ENCODE results near the gene BIRC6. TPM values are rescaled to one million over a fixed set of nuclear protein-coding genes. Genes with fewer than 3 reads are reported as not detected.

The BIRC6 gene
- total and polyA plus RNA-seq, 2 of the 8 experiments (the other 6 are each of a cell fraction or from before 2014, with no cell fraction given): 32.5 to 69.5 TPM

DNA sequence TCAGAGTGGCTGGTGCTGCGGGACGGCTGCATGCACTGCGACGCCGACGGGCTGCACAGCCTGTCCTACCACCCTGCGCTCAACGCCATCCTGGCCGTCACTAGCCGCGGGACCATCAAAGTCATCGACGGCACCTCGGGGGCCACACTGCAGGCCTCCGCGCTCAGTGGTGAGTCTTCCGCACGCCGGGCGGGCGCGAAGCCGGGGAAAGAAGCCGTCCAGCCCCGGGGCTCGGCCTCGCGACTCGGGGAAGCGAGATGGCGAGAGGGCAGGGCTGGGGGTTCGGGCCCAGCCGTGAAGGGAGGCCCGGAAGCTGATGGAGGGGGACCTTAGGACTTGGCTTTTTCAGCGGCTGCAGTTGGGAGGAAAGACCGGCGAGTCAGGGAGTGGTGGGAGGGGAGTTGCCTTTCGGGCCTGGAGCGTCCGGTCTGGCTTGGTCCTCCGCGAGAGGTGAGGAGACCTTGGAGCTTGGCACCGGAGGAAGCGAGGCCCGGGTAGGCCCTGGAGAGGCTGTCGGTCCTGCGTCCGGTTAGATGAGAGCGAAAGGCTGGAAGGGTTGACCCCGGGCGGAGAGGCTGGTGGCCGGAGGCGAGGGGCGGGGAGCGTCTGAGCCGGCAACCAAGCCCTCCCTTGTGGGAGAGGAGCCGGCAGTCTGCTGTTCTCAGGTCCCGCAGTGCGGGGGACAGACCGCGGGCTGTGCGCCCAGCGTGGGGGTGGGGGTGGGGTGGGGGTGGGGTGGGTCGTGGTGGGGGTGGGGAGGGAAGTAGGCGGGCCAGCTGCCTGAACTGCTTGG, 691 bp downstream of the BIRC6 start (continued):
- no peak for TF ChIP-seq CHD2 (IDR thresholded peaks at IDR 0.05; ENCODE audit: low read length)
- no peak for TF ChIP-seq RXRA (IDR thresholded peaks at IDR 0.05; ENCODE audit: insufficient read depth, low read depth, low read length)
- TF ChIP-seq CEBPB (IDR thresholded peaks at IDR 0.05; ENCODE audit: low read depth, low read length): no peak
- 0 out of 2 replicates have a peak, but pooled peaks have one; percentile 20 for TF ChIP-seq KDM5A (IDR thresholded peaks at IDR 0.05; ENCODE audit: low read length)
- TF ChIP-seq SUZ12 (IDR thresholded peaks at IDR 0.05; ENCODE audit: low read length): 0 out of 2 replicates have a peak, but pooled peaks have one; percentile 22
- TF ChIP-seq KDM1A (IDR thresholded peaks at IDR 0.05; ENCODE audit: borderline replicate concordance, low read length): no peak
- no peak for TF ChIP-seq NANOG (IDR thresholded peaks at IDR 0.05; ENCODE audit: insufficient read depth, low read depth, low read length, poor library complexity, severe bottlenecking)
- TF ChIP-seq TAF1 (IDR thresholded peaks at IDR 0.05; ENCODE audit: low read depth, low read length): no peak
- TF ChIP-seq SAP30 (IDR thresholded peaks at IDR 0.05; ENCODE audit: insufficient read depth, insufficient replicate concordance, low read length): peak; percentile 25
- TF ChIP-seq SP1 (IDR thresholded peaks at IDR 0.05; ENCODE audit: low read depth, low read length): no peak
- peak in 1 of 2 experiments; percentile 36; a peak in 1 of 3 replicates for TF ChIP-seq POLR2A (IDR thresholded peaks at IDR 0.05; ENCODE audit: control extremely low read depth in 1 of 2, low read depth in 2 of 2, low read length in 2 of 2)
- TF ChIP-seq GTF2F1 (IDR thresholded peaks at IDR 0.05; ENCODE audit: borderline replicate concordance, low read depth, low read length): no peak
- TF ChIP-seq HDAC2 (IDR thresholded peaks at IDR 0.05; ENCODE audit: borderline replicate concordance in 1 of 2, low read depth in 2 of 2, low read length in 2 of 2): peak in 1 of 2 experiments; percentile 26; a peak in 1 of 4 replicates
- no peak for TF ChIP-seq EZH2 (IDR thresholded peaks at IDR 0.05; ENCODE audit: low read depth, low read length, severe bottlenecking)
- TF ChIP-seq RBBP5 (IDR thresholded peaks at IDR 0.05; ENCODE audit: borderline replicate concordance, low read depth, low read length): no peak
- TF ChIP-seq GABPA (IDR thresholded peaks at IDR 0.05; ENCODE audit: borderline replicate concordance, insufficient read depth, low read length): no peak
- TF ChIP-seq SIX5 (IDR thresholded peaks at IDR 0.05; ENCODE audit: low read depth, low read length): no peak
- no peak for TF ChIP-seq NRF1 (IDR thresholded peaks at IDR 0.05; ENCODE audit: low read depth, low read length)
- TF ChIP-seq PHF8 (conservative IDR thresholded peaks at IDR 0.05; ENCODE audit: low read depth, low read length): peak; percentile 56
- TF ChIP-seq ASH2L (IDR thresholded peaks at IDR 0.05; ENCODE audit: low read length): no peak
- TF ChIP-seq TCF12 (IDR thresholded peaks at IDR 0.05; ENCODE audit: low read depth, low read length): no peak
- TF ChIP-seq, protein P1, sequence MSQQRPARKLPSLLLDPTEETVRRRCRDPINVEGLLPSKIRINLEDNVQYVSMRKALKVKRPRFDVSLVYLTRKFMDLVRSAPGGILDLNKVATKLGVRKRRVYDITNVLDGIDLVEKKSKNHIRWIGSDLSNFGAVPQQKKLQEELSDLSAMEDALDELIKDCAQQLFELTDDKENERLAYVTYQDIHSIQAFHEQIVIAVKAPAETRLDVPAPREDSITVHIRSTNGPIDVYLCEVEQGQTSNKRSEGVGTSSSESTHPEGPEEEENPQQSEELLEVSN (IDR thresholded peaks at IDR 0.05): no peak
- no peak for TF ChIP-seq TEAD4 (IDR thresholded peaks at IDR 0.05; ENCODE audit: low read depth, low read length)
- no peak for TF ChIP-seq BCL11A (IDR thresholded peaks at IDR 0.05; ENCODE audit: low read depth in 2 of 2, low read length in 2 of 2)

All from H1 (cell line).